Stomach (tissue), 9 donors: ENCODE data around the gene RPS6KA2. TPM values are rescaled to one million over a fixed set of nuclear protein-coding genes. Genes with fewer than 3 reads are reported as not detected.

ENCODE experiments used
- DNase-seq, 2 donors: peaks; one replicate each; pipeline versions ENCODE4 v3.0.0 to v3.0.0-alpha.2; 2013 to 2019
- H3K27ac ChIP-seq, 5 donors: fragments of 200-600 bp in 4 of 5; sonication (generic) in 4 of 5; one replicate each; pipeline ENCODE4 v1.5.1; 2013 to 2019; ENCODE audit warnings: mild to moderate bottlenecking in 1 of 5, moderate library complexity in 1 of 5
- H3K27me3 ChIP-seq, 3 donors: fragments of 200-600 bp; sonication (generic); one replicate each; pipeline ENCODE4 v1.5.1; 2017 to 2019; ENCODE audit warnings: mixed run types in 1 of 3
- H3K36me3 ChIP-seq, 4 donors: fragments of 200-600 bp; sonication (generic); 1 replicate in 3 of 4; 2 replicates in 1 of 4; pipeline ENCODE4 v1.5.1; 2016 to 2019
- H3K4me1 ChIP-seq, 4 donors: fragments of 200-600 bp; sonication (generic); one replicate each; pipeline ENCODE4 v1.5.1; 2016 to 2019
- H3K4me3 ChIP-seq, 4 donors: fragments of 200-600 bp; sonication (generic) in 3 of 4; one replicate each; pipeline ENCODE4 v1.5.1; 2016 to 2019; ENCODE audit warnings: mild to moderate bottlenecking in 1 of 4
- H3K9me3 ChIP-seq, 4 donors: fragments of 200-600 bp; sonication (generic); one replicate each; pipeline ENCODE4 v1.5.1; 2016 to 2019
- EP300 ChIP-seq: sonication (generic); formaldehyde crosslinking; IDR thresholded peaks from one replicate; pipeline ENCODE4 v1.6.1; 2017; ENCODE audit warnings: antibody characterized with exemption
- POLR2A ChIP-seq, 4 donors: fragments of 450-650 bp; IDR thresholded peaks; one replicate each; pipeline ENCODE4 v1.6.1; 2016; ENCODE audit warnings: antibody characterized with exemption in 4 of 4, control low read depth in 2 of 4, mild to moderate bottlenecking in 1 of 4, moderate library complexity in 1 of 4
- POLR2AphosphoS5 ChIP-seq, 3 donors: sonication (generic); formaldehyde crosslinking; IDR thresholded peaks; one replicate each; pipeline ENCODE4 v1.6.1; 2016; ENCODE audit warnings: antibody characterized with exemption in 3 of 3
- WGBS, 5 donors: extraction: QIAGEN DNeasy Blood & Tissue Kit in 3 of 5; methylation state at CpG; one replicate each; pipeline versions ENCODE4 v1.1.5 to v1.1.7; 2013 to 2018; 5-methylcytosine and 5-hydroxymethylcytosine counted together
- intact Hi-C: fragments of 100-400 bp; cut with DNase I; formaldehyde crosslinking; loops from one replicate; pipeline ENCODE4 v1.15.1; 2023; ENCODE audit warnings: low total_unique reads
- polyA plus RNA-seq, 3 donors: library from polyadenylated mRNA; stranded (reverse); fragments of 200-250 nt; gene quantifications; one replicate each; pipeline ENCODE4 v1.2.3, GENCODE V29; 2013
- total RNA-seq, 5 donors: library from RNA; depleted of rRNA; stranded (reverse); fragments of >200 nt; gene quantifications; one replicate each; pipeline versions ENCODE4 v1.1.0 to v1.2.3, GENCODE V29; 2014 to 2016
- TF ChIP-seq, protein P1 (sequence below), 7 experiments: fragments of 450-650 bp in 4 of 7; fragments of 200-600 bp in 3 of 7; sonication (generic) in 3 of 7; IDR thresholded peaks; one replicate each; pipeline ENCODE4 v1.5.1; 2016 to 2019; ENCODE audit warnings: antibody characterized with exemption in 7 of 7, control low read depth in 2 of 7, mild to moderate bottlenecking in 1 of 7
- donor health status: healthy with polysubstance abuse.
- donor health status: Bipolar disorder and iron deficiency.
- donor health status: healthy.

RPS6KA2 gene
- total and polyA plus RNA-seq, 8 donors, result 10.9 to 150 (median 68.0) TPM

DNA sequence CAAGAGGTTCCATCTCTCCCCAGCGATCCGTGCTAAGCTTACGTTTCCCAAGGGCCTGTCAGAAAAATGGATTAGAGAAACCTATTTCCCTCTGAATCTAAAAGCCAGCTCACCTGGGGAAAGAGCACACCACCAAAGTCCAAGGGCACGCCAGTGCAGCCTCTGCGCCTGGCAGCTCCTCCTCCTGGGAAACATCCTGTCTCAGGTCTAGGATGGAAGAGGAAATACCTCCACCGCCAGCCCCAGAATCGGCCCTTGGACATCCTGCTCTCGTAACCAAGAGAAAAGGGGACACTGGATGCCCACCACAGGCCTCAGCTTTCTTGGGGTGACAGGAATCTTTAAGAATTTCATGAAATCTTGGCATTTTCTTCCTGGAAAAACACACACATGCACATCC is 59.2 kb downstream of the RPS6KA2 start:
- WGBS, 5 donors, result 87 to 99% (median 91%) methylated on average over 8 of the region's 8 CpGs
- H3K9me3 ChIP-seq, result no peaks in the 10 kb centered on the region
- H3K36me3 ChIP-seq, result peaks cover 0 to 4% (median 2%) of the 10 kb centered on the region in 4 donors
- intact Hi-C loops, result no loop called here
- DNase-seq, result no peak
- H3K4me1 ChIP-seq, result peaks cover 0 to 9% (median 8%) of the 10 kb centered on the region in 4 donors
- TF ChIP-seq POLR2AphosphoS5 (IDR thresholded peaks at IDR 0.05) (no peak), EP300 (no peak), POLR2A (IDR thresholded peaks at IDR 0.05) (no peak)
- TF ChIP-seq, protein P1, sequence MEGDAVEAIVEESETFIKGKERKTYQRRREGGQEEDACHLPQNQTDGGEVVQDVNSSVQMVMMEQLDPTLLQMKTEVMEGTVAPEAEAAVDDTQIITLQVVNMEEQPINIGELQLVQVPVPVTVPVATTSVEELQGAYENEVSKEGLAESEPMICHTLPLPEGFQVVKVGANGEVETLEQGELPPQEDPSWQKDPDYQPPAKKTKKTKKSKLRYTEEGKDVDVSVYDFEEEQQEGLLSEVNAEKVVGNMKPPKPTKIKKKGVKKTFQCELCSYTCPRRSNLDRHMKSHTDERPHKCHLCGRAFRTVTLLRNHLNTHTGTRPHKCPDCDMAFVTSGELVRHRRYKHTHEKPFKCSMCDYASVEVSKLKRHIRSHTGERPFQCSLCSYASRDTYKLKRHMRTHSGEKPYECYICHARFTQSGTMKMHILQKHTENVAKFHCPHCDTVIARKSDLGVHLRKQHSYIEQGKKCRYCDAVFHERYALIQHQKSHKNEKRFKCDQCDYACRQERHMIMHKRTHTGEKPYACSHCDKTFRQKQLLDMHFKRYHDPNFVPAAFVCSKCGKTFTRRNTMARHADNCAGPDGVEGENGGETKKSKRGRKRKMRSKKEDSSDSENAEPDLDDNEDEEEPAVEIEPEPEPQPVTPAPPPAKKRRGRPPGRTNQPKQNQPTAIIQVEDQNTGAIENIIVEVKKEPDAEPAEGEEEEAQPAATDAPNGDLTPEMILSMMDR (IDR thresholded peaks at IDR 0.05), result no peak
- no peak overlapping the region for H3K27ac ChIP-seq
- no peaks in the 10 kb centered on the region for H3K27me3 ChIP-seq
- H3K4me3 ChIP-seq, result no peak overlapping the region

GRCh38 chr6:166567107-166567506 is 59.9 kb downstream of the RPS6KA2 start:
- H3K4me1 ChIP-seq, result peaks cover 0 to 4% (median 2%) of the 10 kb centered on the region in 4 donors
- H3K9me3 ChIP-seq, result no peaks in the 10 kb centered on the region
- TF ChIP-seq POLR2A (IDR thresholded peaks at IDR 0.05) (no peak), EP300 (no peak), POLR2AphosphoS5 (IDR thresholded peaks at IDR 0.05) (peak in 1 of 3 donors; percentile 35)
- TF ChIP-seq, protein P1 (IDR thresholded peaks at IDR 0.05), result no peak
- no peaks in the 10 kb centered on the region for H3K27me3 ChIP-seq
- H3K27ac ChIP-seq, result no peak overlapping the region
- 74 to 86% (median 78%) methylated on average over 8 of the region's 8 CpGs for WGBS, 5 donors
- H3K4me3 ChIP-seq, result no peak overlapping the region
- DNase-seq, result no peak
- peaks cover 0 to 5% (median 2%) of the 10 kb centered on the region in 4 donors for H3K36me3 ChIP-seq
- intact Hi-C loops, result no loop called here

GRCh38 chr6:166566026-166567011 is 60.7 kb downstream of the RPS6KA2 start:
- TF ChIP-seq POLR2AphosphoS5 (IDR thresholded peaks at IDR 0.05) (no peak), POLR2A (IDR thresholded peaks at IDR 0.05) (no peak), EP300 (no peak)
- TF ChIP-seq, protein P1 (IDR thresholded peaks at IDR 0.05), result no peak
- no peak for DNase-seq
- no peak overlapping the region for H3K4me3 ChIP-seq
- no peak overlapping the region for H3K27ac ChIP-seq
- H3K27me3 ChIP-seq, result no peaks in the 10 kb centered on the region
- WGBS, 5 donors, result 92 to 96% (median 93%) methylated on average over 8 to 12 of the region's 12 CpGs
- peaks cover 0 to 5% (median 2%) of the 10 kb centered on the region in 4 donors for H3K36me3 ChIP-seq
- peaks cover 0 to 10% (median 4%) of the 10 kb centered on the region in 4 donors for H3K4me1 ChIP-seq
- H3K9me3 ChIP-seq, result no peaks in the 10 kb centered on the region
- intact Hi-C loops, result no loop called here

- H3K4me1 ChIP-seq, result peaks cover 0 to 11% (median 4%) of the 10 kb centered on the region in 4 donors
- 84 to 90% (median 88%) methylated on average over 17 to 24 of the region's 24 CpGs for WGBS, 5 donors
- no peaks in the 10 kb centered on the region for H3K27me3 ChIP-seq
- H3K27ac ChIP-seq, result peak overlapping the region in 1 of 5 donors; percentile 24
- H3K4me3 ChIP-seq, result no peak overlapping the region
- intact Hi-C loops, result no loop called here
- peak in 1 of 2 donors; percentile 46 for DNase-seq
- peaks cover 0 to 5% (median 2%) of the 10 kb centered on the region in 4 donors for H3K36me3 ChIP-seq
- TF ChIP-seq, protein P1 (IDR thresholded peaks at IDR 0.05), result no peak
- TF ChIP-seq POLR2A (IDR thresholded peaks at IDR 0.05), result no peak
- H3K9me3 ChIP-seq, result no peaks in the 10 kb centered on the region
Measured at GRCh38 chr6:166565084-166565967, 61.7 kb downstream of the RPS6KA2 start.
